GM12878 (cell line): Measurements from ENCODE around the gene VEPH1.

Experiments used
- ATF7 ChIP-seq: fragments of 450-650 bp; IDR thresholded peaks from 2 replicates; pipeline ENCODE4 v1.6.1; 2016; ENCODE audit warnings: low read depth, mild to moderate bottlenecking
- BHLHE40 ChIP-seq, 2 experiments: fragments of 450-650 bp in 1 of 2; IDR thresholded peaks; 2 replicates each; pipeline ENCODE4 v1.6.1; 2011 to 2017; ENCODE audit warnings: low read depth in 2 of 2, borderline replicate concordance in 1 of 2, improper control_type of control experiment in 1 of 2, low read length in 1 of 2, mild to moderate bottlenecking in 1 of 2
- EZH2 ChIP-seq: IDR thresholded peaks from 2 replicates; pipeline ENCODE4 v1.6.1; 2012; ENCODE audit warnings: low read depth, mild to moderate bottlenecking, control low read depth, inconsistent platforms, low read length, borderline replicate concordance; ENCODE audit not compliant: control insufficient read depth
- NR2C2 ChIP-seq: IDR thresholded peaks from 2 replicates; pipeline ENCODE4 v1.6.1; 2011; ENCODE audit warnings: borderline replicate concordance, low read depth; ENCODE audit not compliant: control insufficient read depth, insufficient read length
- POLR2AphosphoS5 ChIP-seq: IDR thresholded peaks from 2 replicates; pipeline ENCODE4 v1.6.1; 2011; ENCODE audit warnings: mild to moderate bottlenecking, low read length, inconsistent platforms
- SIN3A ChIP-seq: IDR thresholded peaks from 2 replicates; pipeline ENCODE4 v1.6.1; 2012; ENCODE audit warnings: low read depth, low read length, improper control_type of control experiment
- SMC3 ChIP-seq: IDR thresholded peaks from 2 replicates; pipeline ENCODE4 v1.6.1; 2011; ENCODE audit warnings: low read length, improper control_type of control experiment, borderline replicate concordance
- SRF ChIP-seq, 2 experiments: IDR thresholded peaks; 2 replicates each; pipeline ENCODE4 v1.6.1; 2011; ENCODE audit warnings: low read depth in 2 of 2, low read length in 2 of 2, mild to moderate bottlenecking in 1 of 2, moderate library complexity in 1 of 2
- TCF12 ChIP-seq: IDR thresholded peaks from 2 replicates; pipeline ENCODE4 v1.6.1; 2011; ENCODE audit warnings: low read depth, mild to moderate bottlenecking, low read length
- TF ChIP-seq, protein P1 (sequence below): fragments of 450-650 bp; IDR thresholded peaks from 2 replicates; pipeline ENCODE4 v1.6.1; 2017; ENCODE audit warnings: antibody characterized with exemption, mild to moderate bottlenecking, moderate library complexity
- TF ChIP-seq, protein P2 (sequence below), 3 experiments: IDR thresholded peaks in 2 of 3; conservative IDR thresholded peaks in 1 of 3; 2 replicates each; pipeline ENCODE4 v1.5.1; 2011; ENCODE audit warnings: low read depth in 3 of 3, low read length in 3 of 3, mild to moderate bottlenecking in 3 of 3, control low read depth in 2 of 3, moderate library complexity in 2 of 3, inconsistent platforms in 1 of 3, mixed read lengths in 1 of 3; ENCODE audit not compliant: control insufficient read depth in 2 of 3, insufficient read depth in 1 of 3; ENCODE audit errors: extremely low read depth in 1 of 3

DNA sequence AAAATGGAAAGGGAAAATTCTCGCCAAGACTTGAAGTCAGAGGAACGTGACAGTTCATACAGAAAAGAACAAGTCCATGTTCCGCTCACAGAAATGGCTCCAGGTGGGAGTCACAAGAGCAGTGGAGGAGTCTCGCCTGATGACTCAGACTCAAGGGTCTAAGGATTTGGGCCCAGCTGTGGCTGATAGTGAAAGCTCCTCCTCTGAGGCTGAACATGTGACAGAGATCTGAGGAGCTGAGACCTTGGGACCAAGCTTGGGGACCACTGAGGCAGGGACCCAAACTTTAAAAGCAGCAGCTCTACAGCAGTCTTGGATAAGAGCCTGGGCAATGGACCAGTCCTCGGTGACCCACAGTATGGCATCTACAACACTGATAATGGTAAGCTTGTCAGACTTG, 9.3 kb upstream of the VEPH1 start:
- TF ChIP-seq TCF12 (no peak), EZH2 (no peak), NR2C2 (no peak), BHLHE40 (IDR thresholded peaks at IDR 0.05; ENCODE audit: borderline replicate concordance in 1 of 2, low read depth in 2 of 2, low read length in 1 of 2) (no peak), SIN3A (no peak), SRF (IDR thresholded peaks at IDR 0.05; ENCODE audit: low read depth in 2 of 2, low read length in 2 of 2) (no peak), SMC3 (no peak), ATF7 (no peak), POLR2AphosphoS5 (no peak)
- TF ChIP-seq, protein P1, sequence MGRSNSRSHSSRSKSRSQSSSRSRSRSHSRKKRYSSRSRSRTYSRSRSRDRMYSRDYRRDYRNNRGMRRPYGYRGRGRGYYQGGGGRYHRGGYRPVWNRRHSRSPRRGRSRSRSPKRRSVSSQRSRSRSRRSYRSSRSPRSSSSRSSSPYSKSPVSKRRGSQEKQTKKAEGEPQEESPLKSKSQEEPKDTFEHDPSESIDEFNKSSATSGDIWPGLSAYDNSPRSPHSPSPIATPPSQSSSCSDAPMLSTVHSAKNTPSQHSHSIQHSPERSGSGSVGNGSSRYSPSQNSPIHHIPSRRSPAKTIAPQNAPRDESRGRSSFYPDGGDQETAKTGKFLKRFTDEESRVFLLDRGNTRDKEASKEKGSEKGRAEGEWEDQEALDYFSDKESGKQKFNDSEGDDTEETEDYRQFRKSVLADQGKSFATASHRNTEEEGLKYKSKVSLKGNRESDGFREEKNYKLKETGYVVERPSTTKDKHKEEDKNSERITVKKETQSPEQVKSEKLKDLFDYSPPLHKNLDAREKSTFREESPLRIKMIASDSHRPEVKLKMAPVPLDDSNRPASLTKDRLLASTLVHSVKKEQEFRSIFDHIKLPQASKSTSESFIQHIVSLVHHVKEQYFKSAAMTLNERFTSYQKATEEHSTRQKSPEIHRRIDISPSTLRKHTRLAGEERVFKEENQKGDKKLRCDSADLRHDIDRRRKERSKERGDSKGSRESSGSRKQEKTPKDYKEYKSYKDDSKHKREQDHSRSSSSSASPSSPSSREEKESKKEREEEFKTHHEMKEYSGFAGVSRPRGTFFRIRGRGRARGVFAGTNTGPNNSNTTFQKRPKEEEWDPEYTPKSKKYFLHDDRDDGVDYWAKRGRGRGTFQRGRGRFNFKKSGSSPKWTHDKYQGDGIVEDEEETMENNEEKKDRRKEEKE, result no peak
- TF ChIP-seq, protein P2, sequence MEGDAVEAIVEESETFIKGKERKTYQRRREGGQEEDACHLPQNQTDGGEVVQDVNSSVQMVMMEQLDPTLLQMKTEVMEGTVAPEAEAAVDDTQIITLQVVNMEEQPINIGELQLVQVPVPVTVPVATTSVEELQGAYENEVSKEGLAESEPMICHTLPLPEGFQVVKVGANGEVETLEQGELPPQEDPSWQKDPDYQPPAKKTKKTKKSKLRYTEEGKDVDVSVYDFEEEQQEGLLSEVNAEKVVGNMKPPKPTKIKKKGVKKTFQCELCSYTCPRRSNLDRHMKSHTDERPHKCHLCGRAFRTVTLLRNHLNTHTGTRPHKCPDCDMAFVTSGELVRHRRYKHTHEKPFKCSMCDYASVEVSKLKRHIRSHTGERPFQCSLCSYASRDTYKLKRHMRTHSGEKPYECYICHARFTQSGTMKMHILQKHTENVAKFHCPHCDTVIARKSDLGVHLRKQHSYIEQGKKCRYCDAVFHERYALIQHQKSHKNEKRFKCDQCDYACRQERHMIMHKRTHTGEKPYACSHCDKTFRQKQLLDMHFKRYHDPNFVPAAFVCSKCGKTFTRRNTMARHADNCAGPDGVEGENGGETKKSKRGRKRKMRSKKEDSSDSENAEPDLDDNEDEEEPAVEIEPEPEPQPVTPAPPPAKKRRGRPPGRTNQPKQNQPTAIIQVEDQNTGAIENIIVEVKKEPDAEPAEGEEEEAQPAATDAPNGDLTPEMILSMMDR (IDR thresholded peaks at IDR 0.05 in 2 of 3, conservative IDR thresholded peaks at IDR 0.05 in 1 of 3; ENCODE audit: control insufficient read depth in 2 of 3, extremely low read depth in 1 of 3, insufficient read depth in 1 of 3, low read depth in 3 of 3, low read length in 3 of 3), result no peak
